NCI-H2081 treated with DMSO at 0.1 percent for 48 hours (cell line): ENCODE data around the gene GRIN1.
A peak's percentile ranks its signal among the peaks of the same experiment; 100 is the strongest.
"Not testable (repeated sequence)": the region's sequence is repeated elsewhere in the genome, so short reads cannot be mapped to it uniquely, and the experiment has no call there.

Experiments used
- DNase-seq: peaks from one replicate; lab custom pipeline; 2025; lab: John Stamatoyannopoulos, UW

GRIN1 gene

DNA sequence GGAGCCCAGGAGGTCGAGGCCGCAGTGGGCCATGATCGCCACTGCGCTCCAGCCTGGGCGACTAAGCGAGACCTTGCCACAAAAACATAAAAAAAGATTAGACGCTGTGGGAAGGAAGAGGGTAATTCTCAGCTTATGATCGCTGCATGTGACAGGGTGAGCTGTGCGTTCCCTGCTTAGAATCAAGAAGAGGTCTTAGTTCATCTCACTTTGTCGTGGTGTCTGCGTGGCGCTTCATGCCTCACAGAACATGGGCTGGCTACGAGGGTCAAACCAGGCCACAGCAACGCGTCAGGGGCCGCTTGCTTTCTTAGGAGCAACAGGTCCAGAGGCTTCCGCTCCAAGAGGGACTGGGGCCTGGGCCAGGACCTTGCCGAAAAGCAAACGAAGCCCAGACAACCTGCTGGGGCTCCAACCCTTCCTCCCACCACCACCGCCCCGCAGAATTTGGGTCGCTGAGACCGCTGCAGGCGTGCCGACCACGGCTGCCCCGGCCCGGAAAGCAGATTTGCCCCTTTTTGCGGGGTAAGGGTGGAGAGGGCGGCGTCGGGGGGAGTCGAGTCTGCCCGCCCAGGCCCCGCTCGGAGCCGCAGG, 10.0 kb upstream of the GRIN1 start:
- DNase-seq = no peak

GRCh38 chr9:137129456-137130175, 9.3 kb upstream of the GRIN1 start:
- DNase-seq = peak; percentile 64

- DNase-seq = no peak
These were observed 8.7 kb upstream of the GRIN1 start for GRCh38 chr9:137130176-137130755.

DNA sequence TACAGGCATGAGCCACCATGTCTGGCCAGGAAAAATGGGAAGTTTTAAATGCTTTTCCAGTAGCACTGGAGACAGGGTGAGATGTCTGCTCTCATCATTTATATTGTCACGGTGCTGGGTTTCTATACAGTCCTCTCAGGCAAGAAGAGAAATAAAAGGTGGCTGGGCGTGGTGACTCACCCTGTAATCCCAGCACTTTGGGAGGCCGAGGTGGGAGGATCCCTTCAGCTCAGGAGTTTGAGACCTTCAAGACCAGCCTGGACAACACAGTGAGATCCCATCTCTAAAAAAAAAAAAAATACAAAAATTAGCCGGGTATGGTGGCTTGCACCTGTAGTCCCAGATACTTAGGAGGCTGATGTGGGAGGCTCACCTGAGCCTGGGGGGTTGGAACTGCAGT, 4.8 kb upstream of the GRIN1 start:
- no peak for DNase-seq

- not testable (repeated sequence) for DNase-seq
These were observed 3.8 kb upstream of the GRIN1 start for GRCh38 chr9:137135154-137135553.

- DNase-seq = no peak
These were observed 2.6 kb upstream of the GRIN1 start for GRCh38 chr9:137136261-137136880.

DNA sequence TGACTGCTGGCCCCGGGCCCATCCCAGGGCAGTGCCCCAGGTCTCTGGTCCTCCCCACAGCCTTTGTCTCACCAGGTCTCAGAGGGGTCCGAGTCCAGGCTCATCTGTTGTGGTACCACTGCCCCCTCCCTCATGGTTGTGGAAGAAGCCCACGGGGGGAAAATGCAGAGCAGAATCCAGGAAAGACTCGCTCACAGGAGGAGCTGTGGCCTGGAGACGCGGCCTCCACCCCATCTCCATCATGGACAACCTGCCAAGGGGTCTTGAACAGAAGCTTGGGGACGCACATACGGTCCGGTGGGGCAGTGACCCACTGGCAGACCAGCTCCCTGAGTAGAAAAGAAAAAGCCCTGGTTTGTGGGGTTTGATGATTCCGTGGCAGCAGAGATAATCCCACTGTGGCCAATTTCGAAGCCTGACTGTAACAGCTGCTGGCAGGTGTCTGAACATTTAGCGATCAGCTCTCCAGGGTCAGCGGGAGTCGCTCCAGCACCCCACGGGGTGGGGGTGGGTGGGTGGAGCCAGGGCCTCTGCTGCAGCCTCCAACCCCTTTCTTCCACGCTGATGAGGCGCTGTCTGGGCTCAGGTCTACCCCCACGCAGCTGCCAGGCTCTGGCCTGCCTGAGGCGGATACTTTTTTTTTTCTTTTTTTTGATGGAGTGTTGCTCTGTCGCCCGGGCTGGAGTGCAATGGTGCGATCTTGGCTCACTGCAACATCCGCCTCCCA, 1.9 kb upstream of the GRIN1 start:
- DNase-seq = no peak

GRCh38 chr9:137138058-137138721, 764 bp upstream of the GRIN1 start:
- DNase-seq = no peak

DNA sequence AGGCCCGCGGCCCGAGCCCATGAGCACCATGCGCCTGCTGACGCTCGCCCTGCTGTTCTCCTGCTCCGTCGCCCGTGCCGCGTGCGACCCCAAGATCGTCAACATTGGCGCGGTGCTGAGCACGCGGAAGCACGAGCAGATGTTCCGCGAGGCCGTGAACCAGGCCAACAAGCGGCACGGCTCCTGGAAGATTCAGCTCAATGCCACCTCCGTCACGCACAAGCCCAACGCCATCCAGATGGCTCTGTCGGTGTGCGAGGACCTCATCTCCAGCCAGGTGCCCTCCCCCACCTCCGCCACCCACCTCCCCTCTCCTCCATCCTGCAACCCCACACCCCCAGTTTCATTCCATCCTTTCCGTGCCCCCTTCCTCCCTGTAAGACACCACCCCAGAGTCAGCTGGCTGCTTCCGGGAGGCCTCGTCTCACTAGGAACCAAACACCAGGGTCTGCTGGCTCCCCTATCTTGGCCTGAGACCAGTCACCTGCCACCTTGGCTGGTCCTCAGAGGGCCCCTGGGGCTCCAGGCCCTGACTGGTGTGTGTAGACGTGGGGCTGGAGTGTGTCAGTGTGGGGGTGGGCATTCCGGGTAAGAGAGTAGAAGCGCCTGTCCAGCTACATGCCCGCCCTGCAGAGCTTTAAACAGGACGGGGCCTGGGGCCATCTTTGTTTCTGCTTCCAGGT, 655 bp downstream of the GRIN1 start:
- DNase-seq = no peak

GRCh38 chr9:137140151-137141012, 1.4 kb downstream of the GRIN1 start:
- no peak for DNase-seq

- no peak for DNase-seq
These were observed 2.3 kb downstream of the GRIN1 start for GRCh38 chr9:137141050-137141810.

- no peak for DNase-seq
These were observed 3.3 kb downstream of the GRIN1 start for GRCh38 chr9:137141976-137142936.

DNA sequence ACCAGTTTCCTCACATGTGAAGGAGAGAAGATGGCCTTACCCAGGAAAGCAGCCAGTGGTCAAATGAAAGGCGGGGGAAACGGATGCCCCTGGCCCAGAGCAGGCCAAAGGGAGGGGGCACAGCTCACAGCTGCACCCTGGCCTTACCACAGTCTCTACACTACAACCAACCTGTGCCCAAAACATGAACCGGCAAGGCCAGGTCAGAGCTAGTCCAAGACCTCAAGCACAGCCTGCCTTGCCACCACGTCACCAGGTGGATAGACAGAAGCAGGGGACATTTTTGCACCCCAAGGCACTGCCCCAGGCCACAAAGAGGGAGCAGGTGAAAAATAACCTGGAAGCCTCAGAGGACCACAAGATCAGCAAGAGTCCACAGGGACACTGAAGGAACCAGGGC, 4.5 kb downstream of the GRIN1 start:
- no peak for DNase-seq

GRCh38 chr9:137145731-137146526, 7.0 kb downstream of the GRIN1 start:
- no peak for DNase-seq

- DNase-seq = no peak
These were observed 7.6 kb downstream of the GRIN1 start for GRCh38 chr9:137146527-137146918.

- no peak for DNase-seq
These were observed 8.3 kb downstream of the GRIN1 start for GRCh38 chr9:137147091-137147792.

DNA sequence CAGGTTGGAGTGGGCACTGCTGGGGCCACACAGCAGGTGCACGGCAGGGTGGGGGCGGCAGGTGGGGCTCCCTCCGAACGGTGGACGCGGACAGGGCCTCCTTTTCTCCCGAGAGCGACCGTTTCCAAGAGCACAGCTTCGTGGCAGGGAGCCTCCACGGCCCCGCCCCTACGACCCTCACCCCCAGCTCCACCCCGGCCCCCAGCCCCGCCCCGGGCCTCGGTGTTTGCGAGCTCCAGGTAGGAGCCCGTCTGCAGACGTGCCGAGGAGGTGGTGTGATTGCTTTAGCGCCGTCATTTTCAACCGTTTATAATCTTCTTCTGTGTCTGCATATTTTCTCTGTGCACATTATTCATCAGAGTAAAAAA, 8.8 kb downstream of the GRIN1 start:
- no peak for DNase-seq
